GM19351 (cell line): Measurements from ENCODE around the gene MORN4.
"Not testable (repeated sequence)": the region's sequence is repeated elsewhere in the genome, so short reads cannot be mapped to it uniquely, and the experiment has no call there.

Source experiments
- ATAC-seq: cut with Tn5 transposase; IDR thresholded peaks from one replicate; pipeline ENCODE4 v1.9.1; 2021; ENCODE audit warnings: mild to moderate bottlenecking, moderate library complexity; ENCODE audit not compliant: unreplicated experiment

The MORN4 gene

DNA sequence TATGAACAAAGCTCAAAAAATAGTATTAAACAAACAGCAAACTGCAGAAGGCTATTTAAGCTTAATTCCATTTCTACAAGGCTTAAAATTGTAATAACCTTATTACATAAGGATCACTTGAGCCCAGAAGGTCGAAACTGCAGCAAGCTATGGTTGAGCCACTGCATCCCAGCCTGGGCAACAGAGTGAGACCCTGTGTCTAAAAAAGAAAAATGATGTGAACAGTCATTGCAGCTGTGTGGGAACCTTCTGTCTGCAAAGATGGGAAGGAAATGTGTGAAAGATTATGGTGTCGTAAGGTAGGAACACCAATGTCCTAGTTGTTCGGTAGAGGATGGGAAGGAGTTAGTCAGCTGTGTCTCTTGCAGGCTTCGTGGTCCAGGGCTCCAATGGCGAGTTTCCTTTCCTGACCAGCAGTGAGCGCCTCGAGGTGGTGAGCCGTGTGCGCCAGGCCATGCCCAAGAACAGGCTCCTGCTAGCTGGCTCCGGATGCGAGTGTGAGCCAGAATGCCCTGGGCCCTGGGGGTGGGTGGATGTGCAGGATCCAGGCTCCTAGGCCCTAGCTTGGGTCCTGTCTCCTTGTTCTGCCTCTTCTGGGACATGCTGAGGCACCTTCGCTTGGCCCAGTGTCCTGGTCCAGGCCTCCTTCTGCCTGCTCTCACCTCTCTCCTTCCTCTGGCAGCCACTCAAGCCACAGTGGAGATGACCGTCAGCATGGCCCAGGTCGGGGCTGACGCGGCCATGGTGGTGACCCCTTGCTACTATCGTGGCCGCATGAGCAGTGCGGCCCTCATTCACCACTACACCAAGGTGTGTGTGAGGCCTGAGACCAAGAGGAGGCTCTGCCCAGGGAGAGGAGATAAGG is 34.7 kb downstream of the MORN4 start:
- no peak for ATAC-seq

DNA sequence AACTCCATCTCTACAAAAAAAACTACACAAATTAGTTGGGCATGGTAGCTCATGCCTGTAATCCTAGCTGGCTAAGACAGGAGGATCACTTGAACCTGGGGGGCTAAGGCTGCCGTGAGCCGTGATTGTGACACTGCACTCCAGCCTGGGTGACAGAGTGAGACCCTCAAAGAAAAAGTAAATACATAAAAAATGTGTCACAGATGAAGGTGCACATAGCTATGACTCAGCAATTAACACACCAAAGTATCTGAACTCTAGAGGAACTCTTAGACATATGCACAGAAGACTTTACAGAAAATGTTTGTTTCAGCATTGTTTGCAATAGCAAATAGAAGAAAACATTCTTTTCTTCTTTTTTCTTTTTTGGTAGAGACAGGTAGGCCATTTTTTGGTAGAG is 35.5 kb downstream of the MORN4 start:
- ATAC-seq, result no peak

DNA sequence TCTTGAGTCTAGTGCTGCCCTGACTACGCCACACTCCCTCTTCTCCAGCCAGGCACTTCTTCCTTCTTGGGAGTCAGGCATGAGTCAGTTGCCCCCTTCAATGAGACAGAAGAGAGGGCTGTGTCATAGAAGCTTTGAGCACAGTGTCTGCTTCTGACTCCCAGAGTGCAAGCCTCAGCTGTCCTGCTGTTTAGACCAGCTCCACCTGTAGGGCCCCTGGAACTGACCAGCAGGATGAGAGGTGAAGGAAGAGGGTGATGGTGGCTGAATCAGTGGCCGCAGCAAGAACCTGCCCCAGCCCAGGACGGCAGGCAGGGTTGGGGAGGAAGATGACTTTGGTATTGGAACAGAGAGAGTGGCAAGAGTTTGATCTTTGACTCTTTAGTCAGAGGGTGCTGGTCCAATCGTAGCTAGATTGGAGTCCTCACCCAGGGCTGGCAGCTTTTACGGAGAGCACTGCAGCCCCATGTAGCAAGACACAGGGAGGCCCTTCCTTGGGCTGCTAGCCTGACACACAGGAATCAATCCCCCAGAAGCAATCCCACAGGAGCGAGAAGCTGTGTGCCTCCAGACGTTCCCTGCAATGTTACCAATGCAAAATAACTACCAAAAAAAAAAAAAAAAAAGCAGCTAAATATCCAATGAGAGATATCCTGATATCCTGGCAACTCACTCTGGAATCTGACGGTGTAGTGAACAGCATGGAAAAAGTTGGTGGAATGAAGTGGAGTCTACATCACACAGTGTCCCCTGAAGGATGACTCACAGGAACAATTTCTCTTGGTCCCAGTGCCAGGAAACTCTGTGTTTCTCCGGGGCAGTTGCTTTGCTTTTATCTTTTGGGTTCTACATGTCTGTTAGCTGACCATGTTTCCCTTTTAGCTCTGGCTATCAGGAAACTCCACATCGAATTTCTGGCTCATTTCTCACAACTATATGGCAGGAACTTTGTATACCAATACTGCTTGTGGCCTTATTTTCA is 36.9 kb downstream of the MORN4 start:
- no peak for ATAC-seq

DNA sequence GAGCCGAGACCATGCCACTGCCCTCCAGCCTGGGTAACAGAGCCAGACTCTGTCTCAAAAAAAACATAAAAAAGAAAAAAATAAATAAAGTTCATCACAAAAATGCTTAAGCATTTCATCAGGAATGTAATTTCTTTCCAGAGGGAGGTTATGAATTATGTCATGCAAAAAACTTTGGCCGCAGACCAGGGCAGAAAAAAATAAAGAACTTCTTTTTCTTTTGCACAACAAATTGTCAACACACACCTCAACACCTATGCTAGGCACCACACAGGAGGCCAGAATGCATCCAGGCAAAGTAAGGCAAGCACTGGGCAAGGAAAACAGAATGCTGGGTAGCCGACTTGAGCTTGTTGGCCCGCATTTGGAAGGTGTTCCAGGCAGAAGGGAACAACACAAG is 39.9 kb downstream of the MORN4 start:
- no peak for ATAC-seq

DNA sequence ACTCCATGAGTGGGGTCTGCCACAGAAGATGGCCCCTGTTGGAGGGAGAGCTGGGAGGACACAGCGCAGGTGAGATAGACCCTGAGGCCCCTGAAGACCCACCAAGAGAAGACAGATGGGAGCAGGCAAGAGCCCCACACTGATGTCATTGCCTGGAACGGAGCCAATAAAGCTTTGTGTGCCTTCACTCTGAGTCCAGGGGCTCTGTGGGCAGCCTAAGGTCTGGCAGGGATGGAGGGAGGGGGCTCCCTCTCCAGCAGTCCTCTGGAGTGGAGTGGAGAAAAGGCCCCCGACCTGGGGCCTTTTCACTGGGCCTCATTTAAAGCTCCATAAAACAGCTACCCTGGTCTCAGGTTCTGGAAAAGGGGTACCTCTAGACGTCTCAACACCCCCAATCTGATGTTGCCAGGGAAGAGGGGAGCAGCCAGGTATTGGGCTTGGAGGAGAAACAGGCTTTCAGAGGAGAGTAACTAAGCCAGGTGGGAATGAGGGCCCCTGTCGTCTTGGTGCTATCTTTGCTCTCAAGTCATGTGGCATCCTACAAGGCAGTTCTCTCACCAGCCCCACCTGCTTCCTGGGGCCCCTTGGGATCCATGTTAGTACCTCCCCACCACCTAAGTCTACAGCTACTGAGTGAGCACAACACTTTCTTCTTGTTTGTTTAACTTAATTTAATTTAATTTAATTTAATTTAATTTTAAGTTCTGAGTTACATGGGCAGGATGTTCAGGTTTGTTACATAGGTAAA is 42.4 kb downstream of the MORN4 start:
- ATAC-seq, result no peak

DNA sequence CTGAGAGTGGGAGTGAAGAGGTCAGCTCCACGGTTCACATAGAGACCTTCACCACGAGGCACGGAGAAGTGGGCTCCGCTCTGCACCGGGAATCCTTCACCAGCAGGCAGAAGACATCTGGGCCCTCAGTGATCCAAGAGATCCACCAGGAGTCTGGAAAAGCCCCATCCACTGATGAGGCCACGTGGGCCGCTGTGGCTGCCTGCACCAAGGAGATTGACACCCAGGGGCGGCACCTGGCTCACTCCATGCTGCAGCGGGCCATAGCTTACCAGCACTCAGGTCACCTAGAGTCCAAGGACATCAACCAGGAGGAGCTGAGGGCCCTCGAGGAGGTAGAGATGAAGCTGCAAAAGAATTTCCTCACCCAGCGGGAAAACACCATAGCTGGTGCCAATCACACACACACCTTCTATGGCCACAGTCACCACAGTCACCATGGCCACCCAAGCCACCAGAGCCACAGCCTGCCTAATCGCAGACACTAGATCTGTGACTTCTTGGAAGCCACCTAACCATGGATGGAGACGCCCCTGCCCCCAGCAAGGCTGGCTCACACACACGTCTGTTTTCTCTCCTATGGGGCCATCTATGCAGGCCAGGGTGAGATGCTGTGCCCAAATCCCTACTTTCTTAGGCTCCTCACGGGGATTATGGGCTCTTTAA is 43.1 kb downstream of the MORN4 start:
- no peak for ATAC-seq

DNA sequence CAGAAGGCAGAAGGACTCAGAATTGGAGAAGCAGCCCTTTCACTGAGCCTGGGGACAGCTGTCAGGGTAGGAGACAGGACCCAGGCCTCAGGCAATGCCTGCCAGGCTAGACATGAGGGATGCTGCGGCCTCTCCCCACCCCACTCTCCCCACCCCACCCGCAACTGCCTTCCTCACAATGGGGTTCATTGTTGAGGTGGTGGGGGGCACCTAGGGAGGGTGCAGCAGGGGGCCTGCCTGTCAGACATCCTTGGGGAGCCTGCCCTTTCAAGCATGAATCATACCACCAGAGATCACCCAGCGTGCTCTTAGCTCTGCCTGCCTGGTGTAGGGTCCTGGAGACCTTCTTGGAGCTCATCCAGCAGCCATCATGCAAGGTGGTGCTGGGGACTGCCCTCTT is 43.8 kb downstream of the MORN4 start, which contains the start of gene C10orf62:
TSS of gene C10orf62 (plus strand) at position 243 of the 400 bp plus-strand sequence. CDS start 177 bp downstream, outside the sequence.
- ATAC-seq, result no peak

DNA sequence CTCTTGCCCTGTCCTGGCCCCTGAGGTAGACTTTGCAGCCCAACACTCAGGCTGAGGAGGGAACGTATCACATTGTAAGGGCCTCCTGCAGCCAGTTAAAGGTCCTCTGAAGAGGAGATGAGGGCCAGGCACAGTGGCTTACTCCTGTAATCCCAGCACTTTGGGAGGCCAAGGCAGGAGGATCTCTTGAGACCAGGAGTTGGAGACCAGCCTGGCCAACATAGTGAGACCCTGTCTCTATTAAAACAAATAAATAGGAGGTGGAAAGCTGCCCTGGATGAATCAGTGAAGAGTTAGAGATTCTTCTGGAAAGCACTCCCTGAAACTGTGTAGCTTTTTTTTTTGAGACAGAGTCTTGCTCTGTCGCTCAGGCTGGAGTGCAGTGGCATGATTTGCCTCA is 46.1 kb downstream of the MORN4 start:
- ATAC-seq, result no peak

DNA sequence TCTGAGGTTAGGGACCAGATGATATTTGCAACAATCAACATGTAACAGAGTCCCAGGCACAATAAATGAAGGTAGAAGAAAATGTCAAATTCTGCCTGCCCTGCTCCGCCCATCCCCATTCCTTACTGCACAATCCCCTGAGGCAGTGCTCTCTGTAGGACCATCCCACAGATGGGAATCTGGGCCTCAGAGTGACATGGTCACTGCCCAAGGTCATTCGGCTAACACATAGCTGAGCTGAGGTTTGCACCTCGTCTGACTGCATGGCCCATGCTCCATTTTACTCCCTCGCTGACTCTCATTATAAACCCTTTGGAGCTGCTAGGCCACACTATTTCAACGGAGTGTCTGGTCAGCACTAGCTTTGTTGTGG is 47.9 kb downstream of the MORN4 start:
- ATAC-seq, result no peak

DNA sequence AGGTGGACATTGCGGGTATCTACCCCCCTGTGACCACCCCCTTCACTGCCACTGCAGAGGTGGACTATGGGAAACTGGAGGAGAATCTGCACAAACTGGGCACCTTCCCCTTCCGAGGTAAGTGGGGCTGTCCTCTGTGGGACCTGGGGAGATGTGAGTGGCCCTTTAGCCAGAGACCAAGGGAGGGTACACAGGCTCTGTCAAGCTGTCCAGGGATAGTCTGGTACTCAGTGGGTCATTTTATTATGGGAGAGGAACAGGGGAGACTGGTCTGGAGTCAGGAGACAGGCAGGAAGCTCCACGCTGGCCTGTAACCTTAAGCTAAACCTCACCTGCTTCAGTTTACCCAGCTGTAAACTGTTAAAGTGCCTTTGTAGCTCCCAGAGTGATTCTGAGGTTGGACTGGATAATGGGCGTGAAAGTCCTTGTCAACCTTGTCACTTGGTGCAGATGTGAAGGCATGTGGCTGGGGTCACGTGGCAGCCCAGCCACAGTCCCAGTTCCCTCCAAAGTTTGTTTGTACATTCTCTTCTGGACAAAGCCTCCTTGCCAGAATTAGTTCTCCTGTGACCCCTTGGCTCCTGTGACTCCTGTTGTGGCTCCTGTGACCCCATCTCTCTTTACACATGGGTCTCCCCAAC is 48.4 kb downstream of the MORN4 start:
- ATAC-seq, result no peak

DNA sequence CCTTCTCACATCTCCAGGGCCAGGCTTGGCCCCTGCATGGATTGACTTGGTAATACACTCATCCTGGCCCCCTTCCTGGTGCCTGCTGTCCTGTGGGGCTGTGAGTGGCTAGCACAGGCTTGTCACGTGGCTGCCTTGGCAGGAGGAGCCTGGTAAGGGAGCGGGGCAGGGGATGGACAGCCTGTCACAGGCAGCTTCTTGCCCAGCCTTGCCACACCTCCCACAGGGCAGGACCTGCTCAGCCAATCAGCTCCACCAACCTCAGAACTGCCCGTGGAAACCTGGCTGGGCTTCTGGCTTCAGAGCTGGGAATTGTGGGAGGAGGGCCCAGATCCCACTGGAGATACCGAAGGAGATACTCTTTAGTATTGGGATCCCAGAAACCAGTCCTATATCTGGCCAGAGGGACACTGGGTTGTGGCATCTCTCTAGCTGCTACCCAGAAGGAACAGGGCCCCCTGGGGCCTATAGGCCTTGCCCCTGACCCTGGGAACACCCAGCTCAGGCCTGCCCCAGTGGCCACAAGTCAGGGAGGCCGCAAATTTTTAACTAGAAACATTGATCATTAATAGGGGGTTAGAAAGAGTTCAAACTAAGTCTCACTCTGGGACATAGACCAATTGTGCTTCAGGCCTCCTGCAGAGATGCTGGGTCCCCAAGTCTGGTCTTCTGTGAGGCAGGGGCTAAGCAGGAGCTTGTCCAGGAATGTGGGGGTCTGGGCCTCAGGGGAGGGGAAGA is 49.1 kb downstream of the MORN4 start, which contains the start of gene HOGA1:
TSS of gene HOGA1 (plus strand) at position 330 of the 738 bp plus-strand sequence. CDS start at position 645, 315 bp downstream.
- ATAC-seq, result no peak

DNA sequence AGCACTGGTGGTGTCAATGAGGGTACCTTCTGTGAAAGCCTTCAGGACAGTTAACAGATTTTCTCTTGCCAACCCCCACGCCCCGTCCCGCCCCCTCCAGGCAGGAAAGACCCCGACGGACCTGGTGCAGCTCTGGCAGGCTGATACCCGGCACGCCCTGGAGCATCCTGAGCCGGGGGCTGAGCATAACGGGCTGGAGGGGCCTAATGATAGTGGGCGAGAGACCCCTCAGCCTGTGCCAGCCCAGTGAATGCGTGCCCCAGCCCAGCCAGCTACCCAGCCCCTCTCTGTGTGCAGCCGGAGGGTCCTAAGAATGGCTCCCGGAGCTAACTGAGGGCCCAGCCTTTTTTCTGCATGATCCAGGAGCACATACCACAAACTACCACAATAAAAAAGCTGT is 49.8 kb downstream of the MORN4 start:
- ATAC-seq, result no peak

DNA sequence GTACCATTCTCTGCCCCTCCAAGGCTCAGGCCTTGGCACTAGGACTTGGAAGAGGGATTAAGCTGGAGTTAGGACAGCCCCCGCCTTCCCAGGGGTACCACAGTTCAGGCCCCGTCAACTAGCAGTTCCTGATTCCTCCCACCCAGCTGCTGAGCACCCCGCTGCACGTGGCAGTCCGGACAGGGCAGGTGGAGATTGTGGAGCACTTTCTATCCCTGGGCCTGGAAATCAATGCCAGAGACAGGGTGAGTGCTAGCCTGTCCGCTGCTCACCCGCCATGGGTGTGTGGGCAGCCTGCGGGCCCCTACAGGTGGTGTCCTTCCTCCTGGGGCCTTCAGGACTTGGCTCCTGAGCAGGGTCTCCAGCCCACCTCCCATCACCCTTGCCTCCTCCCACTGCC is 51.1 kb downstream of the MORN4 start:
- no peak for ATAC-seq

DNA sequence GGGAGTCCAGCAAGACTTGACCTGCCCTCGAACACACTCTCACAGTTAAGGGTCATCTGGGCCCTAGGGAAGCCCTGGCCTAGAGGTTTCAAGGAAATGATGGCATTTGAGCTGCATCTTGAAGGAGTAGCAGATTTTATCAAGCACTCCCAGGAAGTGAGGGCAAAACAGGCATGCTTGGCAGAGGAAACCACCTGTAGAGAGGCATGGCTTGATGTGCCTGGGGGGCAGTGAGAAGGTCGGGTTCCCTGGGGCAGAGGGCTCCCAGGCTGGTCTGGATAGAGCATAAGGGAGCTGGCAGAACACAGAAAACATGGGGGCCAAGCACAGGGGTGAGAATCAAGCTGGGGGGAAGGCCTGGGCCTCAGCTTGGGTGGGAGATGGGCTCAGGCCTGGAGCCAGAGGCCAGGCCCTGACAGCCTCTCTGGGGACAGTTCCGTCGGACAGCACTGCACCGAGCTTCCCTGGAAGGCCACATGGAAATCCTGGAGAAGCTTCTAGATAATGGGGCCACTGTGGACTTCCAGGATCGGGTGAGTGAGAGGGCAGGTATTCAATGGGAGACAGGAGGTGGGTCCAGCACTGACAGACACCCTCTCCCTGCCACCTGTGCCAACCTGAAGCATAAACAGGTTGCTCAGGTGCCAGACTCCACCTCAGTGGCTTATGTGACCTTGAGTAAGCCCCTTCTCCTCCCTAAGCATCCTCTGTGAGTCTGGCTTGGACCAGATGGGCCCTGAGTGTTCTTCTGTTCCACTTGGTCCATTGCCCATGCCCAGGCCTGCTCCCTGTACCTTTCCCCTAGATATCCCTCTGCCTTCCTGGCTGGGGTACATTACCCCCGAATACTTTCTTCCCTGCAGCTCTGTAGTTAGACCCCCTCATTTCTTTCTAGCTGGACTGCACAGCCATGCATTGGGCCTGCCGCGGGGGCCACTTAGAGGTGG is 52.6 kb downstream of the MORN4 start:
- ATAC-seq, result no peak

DNA sequence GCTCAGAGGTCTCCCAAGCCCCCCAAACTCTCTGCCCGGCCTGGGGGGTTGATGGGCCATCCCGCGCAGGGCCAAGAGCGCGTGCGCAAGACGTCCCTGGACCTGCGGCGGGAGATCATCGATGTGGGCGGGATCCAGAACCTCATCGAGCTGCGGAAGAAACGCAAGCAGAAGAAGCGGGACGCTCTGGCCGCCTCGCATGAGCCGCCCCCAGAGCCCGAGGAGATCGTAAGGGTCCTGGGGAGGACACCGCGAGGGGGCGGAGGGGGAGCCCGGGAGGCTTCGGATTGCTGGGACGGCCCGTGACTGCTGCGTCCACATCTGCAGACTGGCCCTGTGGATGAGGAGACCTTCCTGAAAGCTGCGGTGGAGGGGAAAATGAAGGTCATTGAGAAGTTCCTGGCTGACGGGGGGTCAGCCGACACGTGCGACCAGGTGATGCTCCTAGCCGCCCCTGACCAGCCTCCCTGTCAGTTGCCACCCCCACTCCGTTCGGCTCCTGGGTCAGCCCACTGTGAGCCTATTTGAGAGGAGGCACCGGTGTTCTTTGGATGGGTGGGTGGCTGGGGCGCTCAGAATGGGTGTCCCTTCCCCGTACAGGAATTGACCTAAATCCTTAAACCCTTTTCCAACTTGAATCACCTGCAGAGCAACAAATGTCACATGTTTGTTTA is 55.0 kb downstream of the MORN4 start:
- no peak for ATAC-seq

DNA sequence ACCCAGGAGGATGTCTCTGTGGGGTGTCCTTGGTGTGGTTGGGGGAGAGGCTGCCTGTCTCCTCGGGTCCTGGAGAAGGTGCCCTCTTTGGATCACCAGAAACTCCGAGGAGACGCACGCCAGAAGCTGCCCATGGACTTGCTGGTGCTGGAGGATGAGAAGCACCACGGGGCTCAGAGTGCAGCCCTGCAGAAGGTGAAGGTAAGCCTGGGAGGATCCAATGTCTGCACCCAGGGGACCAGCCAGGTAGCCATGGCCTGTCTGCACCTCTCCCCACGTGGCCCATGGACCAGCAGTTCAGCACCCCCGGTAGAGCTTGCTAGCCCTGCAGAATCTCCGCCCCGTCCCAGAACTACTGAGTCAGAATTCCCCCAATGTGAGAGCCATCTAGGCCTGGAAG is 55.6 kb downstream of the MORN4 start:
- no peak for ATAC-seq

DNA sequence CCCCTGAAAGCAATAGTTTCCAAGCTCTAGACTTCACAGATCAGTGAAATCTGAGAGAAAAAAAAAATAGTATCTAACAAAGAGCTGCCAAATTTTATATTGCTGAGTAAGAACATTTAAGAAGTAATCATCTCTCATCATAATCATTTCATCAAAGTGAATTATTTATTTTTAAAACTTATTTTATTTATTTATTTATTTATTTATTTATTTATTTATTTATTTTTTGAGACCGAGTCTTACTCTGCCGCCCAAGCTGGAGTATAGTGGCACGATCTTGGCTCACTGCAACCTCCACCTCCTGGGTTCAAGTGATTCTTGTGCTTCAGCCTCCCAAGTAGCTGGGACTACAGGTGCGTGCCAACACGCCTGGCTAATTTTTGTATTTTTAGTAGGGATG is 56.8 kb downstream of the MORN4 start:
- not testable (repeated sequence) for ATAC-seq
